BLaER1 (cell line): ENCODE results near the gene PTPRN2.
A peak's percentile ranks its signal among the peaks of the same experiment; 100 is the strongest.
"Not testable (repeated sequence)": the region's sequence is repeated elsewhere in the genome, so short reads cannot be mapped to it uniquely, and the experiment has no call there.

Source experiments
- H3K27ac ChIP-seq: shearing (Covaris generic); formaldehyde crosslinking; 2 replicates; pipeline ENCODE4 v1.8.1; 2022
- H3K27me3 ChIP-seq: shearing (Covaris generic); formaldehyde crosslinking; 2 replicates; pipeline ENCODE4 v1.8.1; 2022
- H3K36me3 ChIP-seq: shearing (Covaris generic); formaldehyde crosslinking; 2 replicates; pipeline ENCODE4 v1.8.1; 2022
- H3K4me1 ChIP-seq: shearing (Covaris generic); formaldehyde crosslinking; 2 replicates; pipeline ENCODE4 v1.8.1; 2022
- H3K4me2 ChIP-seq: shearing (Covaris generic); formaldehyde crosslinking; 2 replicates; pipeline ENCODE4 v1.8.1; 2022
- H3K4me3 ChIP-seq: shearing (Covaris generic); formaldehyde crosslinking; 2 replicates; pipeline ENCODE4 v1.8.1; 2022
- H3K9ac ChIP-seq: shearing (Covaris generic); formaldehyde crosslinking; 2 replicates; pipeline ENCODE4 v1.8.1; 2022
- H3K9me3 ChIP-seq: shearing (Covaris generic); formaldehyde crosslinking; 2 replicates; pipeline ENCODE4 v1.8.1; 2022
- H4K20me1 ChIP-seq: shearing (Covaris generic); formaldehyde crosslinking; 2 replicates; pipeline ENCODE4 v1.8.1; 2022
- Cebpa-rat ChIP-seq: shearing (Covaris generic); IDR thresholded peaks from 2 replicates; pipeline ENCODE4 v1.8.1; 2022

Gene PTPRN2

DNA sequence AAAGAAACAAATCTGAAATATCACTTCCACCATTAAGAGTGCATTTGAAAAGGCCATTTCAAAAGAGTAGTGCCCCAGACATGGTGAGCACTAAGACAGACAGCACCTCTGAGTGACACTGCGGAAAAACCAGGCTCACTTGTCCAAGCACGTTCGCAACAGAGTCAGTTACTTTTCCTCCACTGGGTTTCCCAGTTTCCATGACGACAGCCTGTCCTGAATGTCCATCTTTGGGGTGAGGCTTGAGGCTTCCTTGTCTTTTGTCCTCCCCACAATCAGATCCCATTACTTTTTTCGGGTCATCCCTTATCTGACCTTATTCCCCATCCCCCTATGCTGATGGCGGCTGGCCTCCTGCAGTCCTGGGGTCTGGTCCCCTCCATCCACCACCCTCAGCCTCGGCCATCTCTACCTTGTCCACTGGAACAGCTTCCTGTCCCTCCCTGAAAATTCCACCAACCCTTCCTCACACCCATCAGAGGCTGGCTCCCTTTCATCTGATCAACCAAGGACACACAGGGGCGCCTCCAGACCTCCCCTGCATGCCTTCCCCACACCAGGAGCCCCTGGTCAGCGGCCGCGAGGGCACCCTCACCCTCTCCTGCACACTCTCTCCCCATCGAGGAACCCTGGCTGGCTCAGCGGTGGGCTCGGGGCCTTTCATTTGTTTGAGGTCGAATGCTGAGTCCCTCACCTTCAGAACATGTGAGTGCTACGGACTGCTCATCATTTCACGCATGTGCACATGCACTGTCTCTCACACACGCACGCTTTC, 887.2 kb downstream of the PTPRN2 start:
- TF ChIP-seq Cebpa-rat: no peak
- no peaks in the 10 kb centered on the region for H4K20me1 ChIP-seq
- no peak overlapping the region for H3K4me3 ChIP-seq
- H3K36me3 ChIP-seq: no peaks in the 10 kb centered on the region
- no peak overlapping the region for H3K4me2 ChIP-seq
- no peak overlapping the region for H3K9ac ChIP-seq
- H3K9me3 ChIP-seq: peaks cover 10% of the 10 kb centered on the region
- H3K4me1 ChIP-seq: no peaks in the 10 kb centered on the region
- H3K27ac ChIP-seq: no peak overlapping the region
- peaks cover 44% of the 10 kb centered on the region for H3K27me3 ChIP-seq

DNA sequence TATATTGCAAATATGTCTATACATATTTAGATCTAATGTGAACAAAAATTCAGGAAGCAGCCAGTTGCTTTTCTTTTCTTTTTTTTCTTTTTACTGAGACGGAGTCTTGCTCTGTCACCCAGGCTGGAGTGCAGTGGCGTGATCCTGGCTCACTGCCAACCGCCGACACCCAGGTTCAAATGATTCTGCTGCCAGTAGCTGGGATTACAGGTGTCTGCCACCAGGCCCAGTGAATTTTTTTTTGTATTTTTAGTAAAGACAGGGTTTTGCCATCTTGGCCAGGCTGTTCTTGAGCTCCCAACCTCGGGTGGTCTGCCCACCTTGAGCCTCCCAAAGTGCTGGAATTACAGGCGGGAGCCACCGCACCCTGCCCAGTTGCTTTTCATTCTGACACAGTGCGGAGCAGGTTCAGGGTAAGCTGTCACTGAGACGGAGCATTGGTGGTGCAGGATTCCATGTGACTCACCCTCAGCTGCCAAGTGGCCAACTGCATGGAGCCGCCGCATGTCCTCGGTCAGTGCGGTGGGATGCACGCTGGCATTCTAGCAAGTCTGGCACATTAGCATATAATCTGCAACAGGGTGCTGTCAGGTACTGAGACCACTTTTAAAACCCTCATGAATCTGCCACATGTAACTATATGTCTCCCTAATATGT, 888.1 kb downstream of the PTPRN2 start:
- TF ChIP-seq Cebpa-rat: no peak
- Histone ChIP-seq H3K4me3 (no peak overlapping the region), H4K20me1 (peaks cover under 1% of the 10 kb centered on the region; the same call in 1 of the 2 replicates), H3K27me3 (peaks cover 51% of the 10 kb centered on the region), H3K4me2 (no peak overlapping the region), H3K27ac (no peak overlapping the region), H3K9ac (no peak overlapping the region), H3K4me1 (peaks cover under 1% of the 10 kb centered on the region; the same call in 1 of the 2 replicates), H3K9me3 (peaks cover 11% of the 10 kb centered on the region), H3K36me3 (no peaks in the 10 kb centered on the region)

DNA sequence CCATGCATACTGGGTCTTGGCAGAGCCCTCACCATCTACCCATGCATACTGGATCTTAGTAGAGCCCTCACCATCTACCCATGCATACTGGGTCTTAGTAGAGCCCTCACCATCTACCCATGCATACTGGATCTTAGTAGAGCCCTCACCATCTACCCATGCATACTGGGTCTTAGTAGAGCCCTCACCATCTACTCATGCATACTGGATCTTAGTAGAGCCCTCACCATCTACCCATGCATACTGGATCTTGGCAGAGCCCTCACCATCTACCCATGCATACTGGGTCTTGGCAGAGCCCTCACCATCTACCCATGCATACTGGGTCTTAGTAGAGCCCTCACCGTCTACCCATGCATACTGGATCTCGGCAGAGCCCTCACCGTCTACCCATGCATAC, 890.3 kb downstream of the PTPRN2 start:
- not testable (repeated sequence) for H3K4me3 ChIP-seq, H3K9ac ChIP-seq, H3K4me2 ChIP-seq, H3K27ac ChIP-seq, H3K36me3 ChIP-seq
- Histone ChIP-seq H3K27me3 (peaks cover 55% of the 10 kb centered on the region), H4K20me1 (peaks cover 21% of the 10 kb centered on the region), H3K9me3 (peaks cover 11% of the 10 kb centered on the region), H3K4me1 (peaks cover 20% of the 10 kb centered on the region)

DNA sequence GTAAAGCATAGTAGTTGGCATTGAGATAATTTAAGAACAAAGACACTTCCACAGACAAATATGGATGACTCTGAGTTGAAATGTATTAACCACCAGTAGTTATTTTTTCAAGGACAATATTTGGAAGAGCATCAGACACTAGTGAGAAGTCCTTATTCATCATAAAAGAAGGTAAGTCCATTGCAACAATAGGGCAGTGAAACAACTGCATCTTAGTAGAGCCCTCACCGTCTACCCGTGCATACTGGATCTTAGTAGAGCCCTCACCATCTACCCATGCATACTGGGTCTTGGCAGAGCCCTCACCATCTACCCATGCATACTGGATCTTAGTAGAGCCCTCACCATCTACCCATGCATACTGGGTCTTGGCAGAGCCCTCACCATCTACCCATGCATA, 892.0 kb downstream of the PTPRN2 start:
- not testable (repeated sequence) for H3K9ac ChIP-seq, H3K36me3 ChIP-seq, H3K4me3 ChIP-seq, H3K4me2 ChIP-seq, H3K27ac ChIP-seq
- Histone ChIP-seq H3K4me1 (peaks cover 35% of the 10 kb centered on the region), H3K27me3 (peaks cover 64% of the 10 kb centered on the region), H3K9me3 (peaks cover 11% of the 10 kb centered on the region), H4K20me1 (peaks cover 36% of the 10 kb centered on the region)

DNA sequence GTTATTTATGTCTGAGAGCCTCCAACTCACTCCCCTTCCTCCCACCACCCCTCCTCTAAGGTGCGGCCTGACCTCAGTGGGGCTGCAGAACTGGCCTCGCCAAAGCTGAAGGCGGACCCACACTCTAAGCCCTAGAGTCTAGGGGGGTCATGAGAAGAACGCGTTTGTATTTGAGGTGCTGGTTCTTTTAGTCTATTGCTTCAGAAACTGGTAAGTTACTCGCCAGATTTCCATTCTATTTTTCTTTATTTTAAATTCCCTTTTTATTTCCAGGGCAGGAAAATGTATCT, 893.3 kb downstream of the PTPRN2 start:
- H3K36me3 ChIP-seq: no peaks in the 10 kb centered on the region
- no peak overlapping the region for H3K27ac ChIP-seq
- peaks cover 47% of the 10 kb centered on the region for H3K4me1 ChIP-seq
- peaks cover 11% of the 10 kb centered on the region for H3K9me3 ChIP-seq
- peak overlapping the region; percentile 51; the same call in 1 of the 2 replicates for H3K4me2 ChIP-seq
- H4K20me1 ChIP-seq: peaks cover 49% of the 10 kb centered on the region
- no peak overlapping the region for H3K4me3 ChIP-seq
- H3K9ac ChIP-seq: no peak overlapping the region
- peaks cover 68% of the 10 kb centered on the region for H3K27me3 ChIP-seq
- no peak for TF ChIP-seq Cebpa-rat

DNA sequence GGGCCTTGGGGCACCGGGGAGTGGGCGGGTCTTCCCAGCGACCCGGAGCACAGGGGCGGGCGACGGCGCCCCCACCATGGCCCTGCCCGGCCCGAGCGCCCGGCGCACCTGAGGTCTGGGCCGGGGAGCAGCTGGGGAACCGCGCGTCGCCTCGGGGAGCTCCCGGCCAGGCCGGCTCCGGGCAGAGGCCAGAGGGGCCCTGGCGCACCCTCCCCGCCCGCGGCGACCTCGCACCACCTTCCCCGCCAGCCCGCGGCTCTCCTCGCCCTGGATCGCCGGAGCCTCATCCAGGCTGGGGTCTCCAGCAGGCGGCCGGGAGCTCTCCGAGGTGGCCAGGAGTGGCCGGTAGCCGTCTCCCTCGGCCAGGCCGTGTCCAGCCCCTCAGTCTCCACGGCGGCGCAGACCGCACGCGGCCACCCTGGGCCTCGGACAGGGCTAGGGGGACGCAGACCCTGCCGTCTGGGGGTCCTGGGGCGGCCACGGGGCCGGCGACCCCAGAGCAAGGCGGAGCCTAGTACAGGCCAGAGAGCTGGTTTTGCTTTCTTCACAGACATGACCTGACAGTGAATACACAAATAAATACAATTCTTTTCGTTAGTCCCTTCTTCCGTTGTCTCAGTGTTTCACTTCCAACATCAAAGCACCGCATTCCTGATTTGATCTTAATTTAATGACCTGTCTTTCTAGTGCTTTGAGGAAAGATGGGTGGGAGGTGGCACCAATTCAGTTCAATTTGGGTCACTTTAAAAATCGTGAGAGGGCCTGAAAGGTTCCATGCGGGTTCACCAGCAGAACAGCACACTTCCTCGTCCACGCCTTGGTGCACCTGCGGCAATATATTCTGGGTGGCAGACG, 893.9 kb downstream of the PTPRN2 start:
- H3K4me2 ChIP-seq: peak overlapping the region; percentile 51
- peaks cover 48% of the 10 kb centered on the region for H3K4me1 ChIP-seq
- peak overlapping the region; percentile 25; the same call in 1 of the 2 replicates for H3K4me3 ChIP-seq
- no peaks in the 10 kb centered on the region for H3K36me3 ChIP-seq
- TF ChIP-seq Cebpa-rat: no peak
- peaks cover 11% of the 10 kb centered on the region for H3K9me3 ChIP-seq
- H3K27me3 ChIP-seq: peaks cover 74% of the 10 kb centered on the region
- H4K20me1 ChIP-seq: peaks cover 55% of the 10 kb centered on the region
- no peak overlapping the region for H3K9ac ChIP-seq
- H3K27ac ChIP-seq: no peak overlapping the region

DNA sequence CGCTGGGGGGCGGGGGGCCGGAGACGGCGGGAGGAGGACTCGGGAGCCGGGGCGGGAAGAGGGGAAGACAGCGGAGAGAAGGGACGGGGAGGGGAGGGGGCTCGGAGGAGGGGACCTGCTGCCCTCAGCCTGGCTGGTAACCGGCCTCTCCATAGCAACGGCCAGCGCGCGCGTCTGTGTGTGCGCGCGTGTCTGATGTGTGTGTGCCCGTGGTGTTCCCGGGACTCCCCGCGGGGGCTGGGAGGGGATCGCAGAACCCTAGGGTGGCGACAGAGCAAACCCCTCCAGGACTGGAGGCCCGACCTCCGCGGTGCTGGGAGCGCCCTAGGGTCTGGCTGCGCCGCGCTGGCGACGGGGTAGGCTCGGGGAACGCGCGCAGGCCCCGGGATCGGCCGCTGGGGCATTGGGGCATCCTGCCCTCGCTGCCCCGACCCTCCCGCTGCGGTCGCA, 894.5 kb downstream of the PTPRN2 start:
- TF ChIP-seq Cebpa-rat: no peak
- H3K27me3 ChIP-seq: peaks cover 81% of the 10 kb centered on the region

DNA sequence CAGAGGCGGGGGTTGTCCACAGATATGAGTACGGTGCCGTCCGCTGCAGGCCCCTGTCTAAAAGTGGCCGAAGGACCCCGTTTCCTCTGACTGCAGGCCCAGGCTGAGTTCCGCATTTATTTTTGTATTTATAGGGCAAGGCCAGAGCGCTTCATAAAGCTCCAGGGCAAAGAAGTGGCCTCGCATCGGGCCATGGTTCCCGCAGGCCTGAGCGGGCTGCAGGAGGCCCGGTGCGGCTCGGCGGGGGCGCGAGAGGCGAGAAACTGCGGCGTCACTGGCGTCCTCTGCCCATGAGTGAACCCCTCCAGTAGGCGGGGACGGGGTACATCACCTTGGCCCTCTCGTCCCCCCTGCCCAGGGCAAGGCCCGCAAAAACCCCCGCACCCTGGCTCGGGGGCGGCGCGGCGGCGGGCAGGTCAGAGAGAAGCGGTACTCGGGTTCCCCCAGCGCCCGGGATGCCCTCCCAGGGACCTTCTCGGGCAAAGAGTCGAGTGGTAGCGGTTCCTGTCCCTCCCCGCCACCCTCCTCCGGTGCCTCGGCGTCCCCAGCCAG, 895.1 kb downstream of the PTPRN2 start:
- no peak for TF ChIP-seq Cebpa-rat
- peaks cover 86% of the 10 kb centered on the region for H3K27me3 ChIP-seq

More for the DNA sequence above, 894.5 kb downstream of the PTPRN2 start:
- Histone ChIP-seq H3K4me3 (peak overlapping the region; percentile 25; the same call in 1 of the 2 replicates), H3K9ac (no peak overlapping the region), H3K9me3 (peaks cover 11% of the 10 kb centered on the region), H3K27ac (no peak overlapping the region), H3K4me2 (peak overlapping the region; percentile 51), H3K36me3 (no peaks in the 10 kb centered on the region), H4K20me1 (peaks cover 61% of the 10 kb centered on the region), H3K4me1 (peaks cover 48% of the 10 kb centered on the region)

DNA sequence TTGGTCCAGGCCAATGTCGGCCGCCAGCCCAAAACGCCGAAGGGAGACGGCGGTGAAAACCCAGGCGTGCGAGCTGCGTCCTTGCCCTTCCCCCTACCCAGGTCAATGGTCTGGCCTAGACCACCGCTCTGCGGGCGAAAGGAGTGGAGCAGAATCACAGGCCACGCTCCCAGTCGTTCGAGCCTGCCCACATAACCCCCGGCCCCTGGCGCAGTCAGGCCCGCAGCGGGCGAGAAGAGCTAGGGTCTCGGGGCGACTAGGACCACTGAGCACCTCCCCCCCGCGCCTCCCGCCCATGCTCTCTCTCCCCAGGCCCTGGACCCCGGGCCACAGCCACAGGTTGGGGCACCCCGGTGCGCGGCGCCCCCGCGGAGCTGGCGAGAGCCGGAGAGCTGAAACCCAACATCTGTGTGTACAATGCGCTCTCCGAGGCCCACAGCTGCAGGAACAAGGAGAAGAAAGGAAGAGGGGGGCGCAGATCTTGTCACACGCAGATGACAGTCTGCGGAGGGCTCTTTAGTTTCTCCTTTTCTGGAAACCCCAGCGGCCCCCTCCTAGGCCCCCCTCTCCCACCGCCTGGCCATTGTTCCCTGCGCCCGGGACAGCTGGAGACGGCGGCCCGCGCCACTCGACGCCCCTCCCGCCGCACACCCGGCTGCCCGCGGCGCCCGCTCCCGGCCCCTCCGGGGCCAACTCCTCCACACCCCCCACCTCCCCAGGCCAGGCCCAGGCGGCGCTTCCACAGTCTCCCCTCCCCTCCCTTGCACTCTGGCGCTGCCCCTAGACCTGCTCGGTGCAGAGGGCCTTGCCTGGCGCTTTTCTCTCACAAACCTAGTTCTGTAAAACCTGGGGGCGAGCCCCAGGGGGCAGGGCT, 895.8 kb downstream of the PTPRN2 start:
- Histone ChIP-seq H3K4me1 (peaks cover 48% of the 10 kb centered on the region), H4K20me1 (peaks cover 74% of the 10 kb centered on the region), H3K36me3 (no peaks in the 10 kb centered on the region), H3K9me3 (peaks cover 11% of the 10 kb centered on the region), H3K27me3 (peaks cover 93% of the 10 kb centered on the region), H3K4me3 (peak overlapping the region; percentile 66), H3K27ac (no peak overlapping the region), H3K9ac (no peak overlapping the region), H3K4me2 (peak overlapping the region; percentile 96)
- TF ChIP-seq Cebpa-rat: no peak

More for the DNA sequence above, 895.1 kb downstream of the PTPRN2 start:
- Histone ChIP-seq H3K4me2 (peak overlapping the region; percentile 96), H3K9me3 (peaks cover 11% of the 10 kb centered on the region), H4K20me1 (peaks cover 67% of the 10 kb centered on the region), H3K9ac (no peak overlapping the region), H3K27ac (no peak overlapping the region), H3K4me3 (peak overlapping the region; percentile 66), H3K4me1 (peaks cover 48% of the 10 kb centered on the region), H3K36me3 (no peaks in the 10 kb centered on the region)
